PC-9 (cell line): Measurements from ENCODE around the gene F13A1. TPM values are rescaled to one million over a fixed set of nuclear protein-coding genes. Genes with fewer than 3 reads are reported as not detected.
"Not testable (repeated sequence)": the region's sequence is repeated elsewhere in the genome, so short reads cannot be mapped to it uniquely, and the experiment has no call there.

Experiments used
- BruUV-seq: library from RNA; stranded (reverse); fragments of 400-500 nt; replicated peaks from 2 replicates; lab custom pipeline; 2021; lab: Mats Ljungman, UMichigan
- CTCF ChIA-PET: fragments of 300-600 bp; sonication (Branson Sonifier 250); formaldehyde crosslinking; loops from one replicate; lab custom pipeline; 2022; ENCODE audit warnings: antibody characterized with exemption; lab: Charles Lee
- POLR2A ChIA-PET: fragments of 300-600 bp; sonication (Branson Sonifier 250); formaldehyde crosslinking; loops from one replicate; lab custom pipeline; 2022; ENCODE audit warnings: antibody characterized with exemption; ENCODE audit not compliant: unreplicated experiment; lab: Charles Lee
- DNase-seq, 2 experiments: peaks; one replicate each; pipeline versions ENCODE4 v3.0.0 to v3.0.0-alpha.2; 2015 to 2022; ENCODE audit warnings: mixed read lengths in 1 of 2
- H2AFZ ChIP-seq: fragments of 200-600 bp; sonication (generic); 2 replicates; pipeline ENCODE4 v1.8.1; 2017; ENCODE audit warnings: antibody characterized with exemption
- H3F3A ChIP-seq: fragments of 200-600 bp; sonication (generic); 2 replicates; pipeline ENCODE4 v1.8.1; 2017; ENCODE audit warnings: antibody characterized with exemption, mild to moderate bottlenecking, low read depth; ENCODE audit not compliant: insufficient read depth
- H3K27ac ChIP-seq: fragments of 200-600 bp; sonication (generic); 2 replicates; pipeline ENCODE4 v1.6.1; 2016; ENCODE audit warnings: mixed run types
- H3K27me3 ChIP-seq: fragments of 200-600 bp; sonication (generic); 2 replicates; pipeline ENCODE4 v1.6.1; 2016; ENCODE audit warnings: low read depth, mixed run types; ENCODE audit not compliant: insufficient read depth
- H3K36me3 ChIP-seq: fragments of 200-600 bp; sonication (generic); 2 replicates; pipeline ENCODE4 v1.6.1; 2016; ENCODE audit warnings: low read depth, mixed run types
- H3K4me1 ChIP-seq: fragments of 200-600 bp; sonication (generic); replicated peaks from 2 replicates; pipeline ENCODE4 v1.6.1; 2016; ENCODE audit warnings: mixed run types; ENCODE audit not compliant: insufficient read depth
- H3K4me2 ChIP-seq: fragments of 200-600 bp; sonication (generic); 2 replicates; pipeline ENCODE4 v1.6.1; 2017; ENCODE audit warnings: mixed run types
- H3K4me3 ChIP-seq: fragments of 200-600 bp; sonication (generic); 2 replicates; pipeline ENCODE4 v1.6.1; 2016; ENCODE audit warnings: mixed run types
- H3K79me2 ChIP-seq: fragments of 200-600 bp; sonication (generic); 2 replicates; pipeline ENCODE4 v1.6.1; 2017; ENCODE audit warnings: low read depth, mixed run types
- H3K9me2 ChIP-seq: fragments of 200-600 bp; sonication (generic); 2 replicates; pipeline ENCODE4 v1.8.1; 2017; ENCODE audit warnings: mild to moderate bottlenecking; ENCODE audit not compliant: insufficient read depth
- H3K9me3 ChIP-seq: fragments of 200-600 bp; sonication (generic); 2 replicates; pipeline ENCODE4 v1.8.1; 2016; ENCODE audit warnings: low read depth; ENCODE audit not compliant: insufficient read depth
- H4K20me1 ChIP-seq: fragments of 200-600 bp; sonication (generic); 2 replicates; pipeline ENCODE4 v1.8.1; 2017; ENCODE audit not compliant: insufficient read depth
- CTCF ChIP-seq: fragments of 200-600 bp; sonication (generic); conservative IDR thresholded peaks from 2 replicates; pipeline ENCODE4 v1.6.1; 2017; ENCODE audit warnings: mixed run types, antibody characterized with exemption, mild to moderate bottlenecking, moderate library complexity
- EZH2 ChIP-seq: fragments of 200-600 bp; sonication (generic); IDR thresholded peaks from 2 replicates; pipeline ENCODE4 v1.8.0; 2017; ENCODE audit warnings: antibody characterized with exemption, low read depth
- intact Hi-C: fragments of 100-400 bp; cut with micrococcal nuclease; formaldehyde crosslinking; loops from one replicate; pipeline ENCODE4 v1.10.0; 2022; ENCODE audit not compliant: unreplicated experiment
- total RNA-seq: library from RNA; stranded (reverse); gene quantifications from 2 replicates; pipeline ENCODE4 v1.2.3, GENCODE V29; 2021

The F13A1 gene
- total RNA-seq, 1 experiment from 2014 or later: not detected

GRCh38 chr6:6314596-6314995, 5.9 kb downstream of the F13A1 start:
- Histone ChIP-seq H3K36me3 (no peaks in the 10 kb centered on the region), H3K79me2 (no peaks in the 10 kb centered on the region), H3F3A (no peaks in the 10 kb centered on the region), H4K20me1 (no peaks in the 10 kb centered on the region), H3K4me3 (no peak overlapping the region), H3K9me3 (no peaks in the 10 kb centered on the region), H3K27ac (no peak overlapping the region), H3K9me2 (no peaks in the 10 kb centered on the region), H2AFZ (no peak overlapping the region), H3K4me2 (no peak overlapping the region), H3K27me3 (peaks cover 8% of the 10 kb centered on the region; the same call in 1 of the 2 replicates), H3K4me1 (no peaks in the 10 kb centered on the region)
- CTCF ChIA-PET: no interaction called here
- DNase-seq: no peak
- POLR2A ChIA-PET: no interaction called here
- BruUV-seq: no TSS peak
- TF ChIP-seq EZH2 (no peak), CTCF (no peak)
- intact Hi-C loops: no loop called here

- Histone ChIP-seq H4K20me1 (no peaks in the 10 kb centered on the region), H3K4me1 (no peaks in the 10 kb centered on the region), H3K79me2 (no peaks in the 10 kb centered on the region), H3F3A (no peaks in the 10 kb centered on the region), H3K36me3 (no peaks in the 10 kb centered on the region), H3K9me3 (no peaks in the 10 kb centered on the region), H3K27me3 (no peaks in the 10 kb centered on the region), H3K27ac (no peak overlapping the region), H3K4me3 (no peak overlapping the region), H2AFZ (no peak overlapping the region), H3K9me2 (no peaks in the 10 kb centered on the region), H3K4me2 (no peak overlapping the region)
- no TSS peak for BruUV-seq
- DNase-seq: no peak
- ChIA-PET POLR2A (no interaction called here), CTCF (no interaction called here)
- TF ChIP-seq CTCF: no peak
- no peak for TF ChIP-seq EZH2
- intact Hi-C loops: no loop called here
Measured at GRCh38 chr6:6312901-6313441, 7.5 kb downstream of the F13A1 start.

GRCh38 chr6:6305575-6305974, 14.9 kb downstream of the F13A1 start:
- H4K20me1 ChIP-seq: no peaks in the 10 kb centered on the region
- no peaks in the 10 kb centered on the region for H3K9me2 ChIP-seq
- ChIA-PET CTCF (no interaction called here), POLR2A (no interaction called here)
- no peaks in the 10 kb centered on the region for H3K27me3 ChIP-seq
- no peaks in the 10 kb centered on the region for H3K79me2 ChIP-seq
- no peak overlapping the region for H3K4me2 ChIP-seq
- DNase-seq: no peak
- no peak overlapping the region for H3K27ac ChIP-seq
- no peaks in the 10 kb centered on the region for H3K36me3 ChIP-seq
- H3K4me3 ChIP-seq: no peak overlapping the region
- no TSS peak for BruUV-seq
- no peaks in the 10 kb centered on the region for H3K4me1 ChIP-seq
- no peaks in the 10 kb centered on the region for H3K9me3 ChIP-seq
- TF ChIP-seq EZH2 (no peak), CTCF (no peak)
- intact Hi-C loops: no loop called here
- no peaks in the 10 kb centered on the region for H3F3A ChIP-seq
- no peak overlapping the region for H2AFZ ChIP-seq

GRCh38 chr6:6300383-6300782, 20.1 kb downstream of the F13A1 start:
- H4K20me1 ChIP-seq, H2AFZ ChIP-seq, intact Hi-C loops, H3K9me3 ChIP-seq, BruUV-seq, H3K79me2 ChIP-seq, H3K27me3 ChIP-seq, H3K27ac ChIP-seq, H3K4me1 ChIP-seq, H3F3A ChIP-seq, H3K9me2 ChIP-seq, H3K4me2 ChIP-seq, H3K4me3 ChIP-seq, CTCF ChIA-PET, H3K36me3 ChIP-seq, DNase-seq, POLR2A ChIA-PET: not testable (repeated sequence)
